Astrocyte of the spinal cord (primary cell): ENCODE measurements around the gene RCAN1.
A peak's percentile ranks its signal among the peaks of the same experiment; 100 is the strongest.

Experiments
- DNase-seq: peaks from one replicate; pipeline ENCODE4 v3.0.0; 2011; ENCODE audit warnings: low read depth, low spot score
- H3K4me3 ChIP-seq: 2 replicates; pipeline ENCODE4 v1.5.1; 2011; ENCODE audit warnings: low read depth, mild to moderate bottlenecking, low read length, moderate library complexity
- in situ Hi-C: cut with HindIII; loops from 2 replicates; pipeline ENCODE4 v1.10.0; 2017; ENCODE audit warnings: low sequenced_read_pairs
- TF ChIP-seq, protein P1 (sequence below): IDR thresholded peaks from 2 replicates; pipeline ENCODE4 v1.5.1; 2012; ENCODE audit warnings: low read depth, mild to moderate bottlenecking, low read length, inconsistent platforms

The RCAN1 gene

DNA sequence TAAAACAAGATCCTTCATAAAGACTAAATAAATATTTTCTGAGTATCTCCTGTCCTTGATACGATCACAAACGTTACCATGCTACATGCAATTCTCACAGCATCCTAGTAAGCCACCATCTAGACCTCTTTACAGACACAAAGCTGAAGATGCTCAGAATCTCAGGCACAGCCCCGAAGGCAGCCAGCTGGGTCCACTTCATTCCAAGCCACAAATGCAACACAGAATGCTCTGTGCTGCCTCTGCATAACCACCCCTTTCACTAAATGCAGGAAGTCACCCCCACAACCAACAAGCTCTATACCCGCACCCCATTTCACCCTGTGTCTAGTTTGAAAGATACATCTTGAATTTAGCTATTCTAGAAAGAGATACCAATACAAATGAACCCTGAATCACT lies 12.9 kb downstream of the RCAN1 start:
- in situ Hi-C loops, result no loop called here
- TF ChIP-seq, protein P1, sequence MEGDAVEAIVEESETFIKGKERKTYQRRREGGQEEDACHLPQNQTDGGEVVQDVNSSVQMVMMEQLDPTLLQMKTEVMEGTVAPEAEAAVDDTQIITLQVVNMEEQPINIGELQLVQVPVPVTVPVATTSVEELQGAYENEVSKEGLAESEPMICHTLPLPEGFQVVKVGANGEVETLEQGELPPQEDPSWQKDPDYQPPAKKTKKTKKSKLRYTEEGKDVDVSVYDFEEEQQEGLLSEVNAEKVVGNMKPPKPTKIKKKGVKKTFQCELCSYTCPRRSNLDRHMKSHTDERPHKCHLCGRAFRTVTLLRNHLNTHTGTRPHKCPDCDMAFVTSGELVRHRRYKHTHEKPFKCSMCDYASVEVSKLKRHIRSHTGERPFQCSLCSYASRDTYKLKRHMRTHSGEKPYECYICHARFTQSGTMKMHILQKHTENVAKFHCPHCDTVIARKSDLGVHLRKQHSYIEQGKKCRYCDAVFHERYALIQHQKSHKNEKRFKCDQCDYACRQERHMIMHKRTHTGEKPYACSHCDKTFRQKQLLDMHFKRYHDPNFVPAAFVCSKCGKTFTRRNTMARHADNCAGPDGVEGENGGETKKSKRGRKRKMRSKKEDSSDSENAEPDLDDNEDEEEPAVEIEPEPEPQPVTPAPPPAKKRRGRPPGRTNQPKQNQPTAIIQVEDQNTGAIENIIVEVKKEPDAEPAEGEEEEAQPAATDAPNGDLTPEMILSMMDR, result no peak
- no peak for DNase-seq
- no peak overlapping the region for H3K4me3 ChIP-seq

- no peak overlapping the region for H3K4me3 ChIP-seq
- TF ChIP-seq, protein P1, result no peak
- DNase-seq, result no peak
- in situ Hi-C loops, result no loop called here
These were observed 15.3 kb downstream of the RCAN1 start for GRCh38 chr21:34599534-34600101.

DNA sequence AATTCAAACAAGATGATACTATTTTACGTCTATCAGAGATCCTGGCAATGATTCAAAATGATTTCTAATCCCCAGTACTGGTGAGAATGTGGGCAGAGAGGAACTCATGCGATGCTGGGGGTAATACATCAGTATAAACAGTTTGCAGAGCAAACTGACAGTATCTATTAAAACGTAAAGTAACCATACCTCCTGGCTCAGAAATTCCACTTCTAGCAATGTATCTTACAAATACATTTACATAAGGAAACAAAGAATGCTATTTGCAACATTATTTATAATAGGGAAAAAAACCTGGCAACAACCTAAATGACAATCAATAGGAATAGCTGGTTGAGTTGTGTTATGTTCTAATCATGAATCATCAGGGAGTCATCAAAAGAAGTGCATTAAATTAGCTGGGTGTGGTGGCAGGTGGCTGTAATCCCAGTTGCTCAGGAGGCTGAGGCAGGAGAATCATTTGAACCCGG lies 15.9 kb downstream of the RCAN1 start:
- no peak overlapping the region for H3K4me3 ChIP-seq
- in situ Hi-C loops, result no loop called here
- DNase-seq, result peak; percentile 18
- TF ChIP-seq, protein P1, result no peak

GRCh38 chr21:34597406-34597805 lies 17.5 kb downstream of the RCAN1 start:
- no peak overlapping the region for H3K4me3 ChIP-seq
- TF ChIP-seq, protein P1, result no peak
- in situ Hi-C loops, result no loop called here
- DNase-seq, result no peak

- no peak for DNase-seq
- in situ Hi-C loops, result no loop called here
- TF ChIP-seq, protein P1, result no peak
- no peak overlapping the region for H3K4me3 ChIP-seq
These were observed 18.2 kb downstream of the RCAN1 start for GRCh38 chr21:34596561-34597271.

GRCh38 chr21:34595457-34595856 lies 19.5 kb downstream of the RCAN1 start:
- TF ChIP-seq, protein P1, result no peak
- in situ Hi-C loops, result no loop called here
- DNase-seq, result peak; percentile 9
- no peak overlapping the region for H3K4me3 ChIP-seq
